ENCODE data around the gene C9orf153. TPM values are rescaled to one million over a fixed set of nuclear protein-coding genes. Genes with fewer than 3 reads are reported as not detected.
"Not testable (repeated sequence)": the region's sequence is repeated elsewhere in the genome, so short reads cannot be mapped to it uniquely, and the experiment has no call there.

C9orf153 gene
- total RNA-seq, 1 experiment from 2014 or later = not detected

DNA sequence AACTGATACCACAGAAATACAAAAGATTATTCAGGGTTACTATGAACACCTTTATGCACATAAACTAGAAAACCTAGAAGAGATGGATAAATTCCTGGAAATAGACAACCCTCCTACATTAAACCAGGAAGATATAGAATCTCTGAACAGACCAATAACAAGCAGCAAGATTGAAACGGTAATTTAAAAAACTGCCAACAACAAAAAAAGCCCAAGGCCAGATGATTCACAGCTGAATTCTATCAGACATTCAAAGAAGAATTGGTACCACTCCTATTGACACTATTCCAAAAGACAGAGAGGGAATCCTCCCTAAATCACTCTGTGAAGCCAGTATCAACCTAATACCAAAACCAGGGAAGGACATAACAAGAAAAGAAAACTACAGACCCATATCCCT is 68.8 kb downstream of the C9orf153 start:
- CTCF ChIA-PET = interaction anchor here (0.7 kb wide), 2 partner anchors 51 to 155 kb away, joined by 3 read pairs; no protein-coding TSS in a partner anchor
- H3K9me2 ChIP-seq (ENCODE audit: insufficient read depth); H3K4me2 ChIP-seq (ENCODE audit: low read length); DNase-seq (ENCODE audit: low read depth, low spot score); ATAC-seq; BruUV-seq (replicated peaks); intact Hi-C loops (cut with micrococcal nuclease); H3K4me1 ChIP-seq (ENCODE audit: control insufficient read depth in 1 of 2, insufficient read depth in 2 of 2, low read length in 2 of 2); H2AFZ ChIP-seq (ENCODE audit: low read depth, low read length, poor library complexity, severe bottlenecking); H3K9ac ChIP-seq (ENCODE audit: low read length); H4K20me1 ChIP-seq (ENCODE audit: insufficient read depth); H3K9me3 ChIP-seq (ENCODE audit: control insufficient read depth in 1 of 2, insufficient read depth in 1 of 2, low read depth in 1 of 2, low read length in 2 of 2); H3K79me2 ChIP-seq (ENCODE audit: insufficient read depth, low read length); RAD21 ChIA-PET (ENCODE audit: low non-redundant PET in 1 of 2, low total read pairs in 2 of 2, uncharacterized antibody in 2 of 2, unreplicated experiment in 2 of 2); H3K4me3 ChIP-seq (replicated peaks in 1 of 2; ENCODE audit: low read depth in 1 of 2, low read length in 2 of 2); H3K27me3 ChIP-seq (ENCODE audit: insufficient read depth, low read length); H3K36me3 ChIP-seq (ENCODE audit: control insufficient read depth in 1 of 2, insufficient read depth in 2 of 2, low read length in 2 of 2); H3K27ac ChIP-seq (ENCODE audit: low read depth, low read length): not testable (repeated sequence)
- POLR2A ChIA-PET = interaction anchor here (0.7 kb wide), 1 partner anchor 21 kb away, joined by 3 read pairs; no protein-coding TSS in a partner anchor

- ATAC-seq = peak; percentile 53; the same call in 1 of the 2 replicates
- H3K27ac ChIP-seq (ENCODE audit: low read depth, low read length) = no peak overlapping the region
- H3K9me2 ChIP-seq (ENCODE audit: insufficient read depth) = no peaks in the 10 kb centered on the region
- no peaks in the 10 kb centered on the region for H3K9me3 ChIP-seq (ENCODE audit: control insufficient read depth in 1 of 2, insufficient read depth in 1 of 2, low read depth in 1 of 2, low read length in 2 of 2)
- POLR2A ChIA-PET = no interaction called here
- no TSS peak for BruUV-seq (replicated peaks)
- H3K4me2 ChIP-seq (ENCODE audit: low read length) = no peak overlapping the region
- no peaks in the 10 kb centered on the region for H3K27me3 ChIP-seq (ENCODE audit: insufficient read depth, low read length)
- intact Hi-C loops (cut with micrococcal nuclease) = no loop called here
- H3K9ac ChIP-seq (ENCODE audit: low read length) = no peak overlapping the region
- no peaks in the 10 kb centered on the region for H3K36me3 ChIP-seq (ENCODE audit: control insufficient read depth in 1 of 2, insufficient read depth in 2 of 2, low read length in 2 of 2)
- no peak for DNase-seq (ENCODE audit: low read depth, low spot score)
- H3K79me2 ChIP-seq (ENCODE audit: insufficient read depth, low read length) = no peaks in the 10 kb centered on the region
- no peaks in the 10 kb centered on the region for H4K20me1 ChIP-seq (ENCODE audit: insufficient read depth)
- peaks cover 0 to 2% of the 10 kb centered on the region in 2 experiments; a peak in 2 of 4 replicates for H3K4me1 ChIP-seq (ENCODE audit: control insufficient read depth in 1 of 2, insufficient read depth in 2 of 2, low read length in 2 of 2)
- H3K4me3 ChIP-seq (replicated peaks in 1 of 2; ENCODE audit: low read depth in 1 of 2, low read length in 2 of 2) = no peak overlapping the region
- RAD21 ChIA-PET (ENCODE audit: low non-redundant PET in 1 of 2, low total read pairs in 2 of 2, uncharacterized antibody in 2 of 2, unreplicated experiment in 2 of 2) = no interaction called here
- TF ChIP-seq ELF1 (IDR thresholded peaks at IDR 0.05; ENCODE audit: borderline replicate concordance, low read depth) (no peak), RAD21 (IDR thresholded peaks at IDR 0.05; ENCODE audit: low read depth) (peak; percentile 68), SRF (IDR thresholded peaks at IDR 0.05; ENCODE audit: low read depth) (no peak), ZFX (IDR thresholded peaks at IDR 0.05) (no peak), CTCF (IDR thresholded peaks at IDR 0.05 in 2 of 3, conservative IDR thresholded peaks at IDR 0.05 in 1 of 3; ENCODE audit: borderline replicate concordance in 1 of 3, insufficient read depth in 1 of 3, low read depth in 2 of 3, low read length in 2 of 3) (peak in 2 of 3 experiments; percentile 32 to 34; a peak in 2 of 6 replicates), CEBPB (IDR thresholded peaks at IDR 0.05; ENCODE audit: low read depth) (no peak), EGR1 (IDR thresholded peaks at IDR 0.05; ENCODE audit: low read depth) (no peak), ATF3 (IDR thresholded peaks at IDR 0.05) (no peak)
- no peak overlapping the region for H2AFZ ChIP-seq (ENCODE audit: low read depth, low read length, poor library complexity, severe bottlenecking)
- CTCF ChIA-PET = interaction anchor here (1.2 to 2.7 kb wide), 2 partner anchors 15 to 48 kb away, joined by 3 to 14 read pairs; no protein-coding TSS in a partner anchor
Measured at GRCh38 chr9:86187121-86187520, 72.3 kb downstream of the C9orf153 start.

All from HCT116 (cell line).